RWPE2 (cell line): Measurements from ENCODE around the gene SNRPA.

ENCODE experiments used
- ATAC-seq: fragments of 200-7000 bp; cut with Tn5 transposase; 3 replicates; pipeline ENCODE4 v1.9.1; 2021; ENCODE audit warnings: low read depth
- DNase-seq: peaks from one replicate; pipeline ENCODE4 v3.0.0-alpha.2; 2020; ENCODE audit warnings: low spot score
- H3K27ac ChIP-seq: fragments of 450-650 bp; 2 replicates; pipeline ENCODE4 v1.5.1; 2017; ENCODE audit warnings: mild to moderate bottlenecking; ENCODE audit not compliant: poor library complexity, severe bottlenecking
- H3K27me3 ChIP-seq: fragments of 250-450 bp; sonication (Bioruptor Pico); 2 replicates; pipeline ENCODE4 v1.5.1; 2021; ENCODE audit warnings: mild to moderate bottlenecking, moderate library complexity; ENCODE audit not compliant: insufficient read depth, poor library complexity, severe bottlenecking
- H3K36me3 ChIP-seq: fragments of 250-450 bp; sonication (Bioruptor Pico); 2 replicates; pipeline ENCODE4 v1.5.1; 2020; ENCODE audit warnings: low read depth, mild to moderate bottlenecking, moderate library complexity
- H3K4me1 ChIP-seq: fragments of 250-450 bp; sonication (Bioruptor Pico); 2 replicates; pipeline ENCODE4 v1.5.1; 2021; ENCODE audit warnings: mild to moderate bottlenecking, moderate library complexity; ENCODE audit not compliant: insufficient read depth, poor library complexity, severe bottlenecking
- H3K4me3 ChIP-seq: fragments of 250-450 bp; sonication (Bioruptor Pico); 2 replicates; pipeline ENCODE4 v1.5.1; 2021; ENCODE audit warnings: mild to moderate bottlenecking, moderate library complexity; ENCODE audit not compliant: severe bottlenecking
- H3K9me3 ChIP-seq: fragments of 250-450 bp; sonication (Bioruptor Pico); 2 replicates; pipeline ENCODE4 v1.5.1; 2021; ENCODE audit warnings: mild to moderate bottlenecking, moderate library complexity; ENCODE audit not compliant: severe bottlenecking
- TF ChIP-seq, protein P1 (sequence below): fragments of 450-650 bp; IDR thresholded peaks from one replicate; pipeline ENCODE4 v1.5.1; 2017; ENCODE audit warnings: mild to moderate bottlenecking, moderate library complexity; ENCODE audit not compliant: poor library complexity, severe bottlenecking

The SNRPA gene

GRCh38 chr19:40717325-40717879 is 33.6 kb upstream of the SNRPA start:
- no peak for ATAC-seq
- H3K4me1 ChIP-seq: peaks cover 28% of the 10 kb centered on the region
- no peak for DNase-seq
- H3K27me3 ChIP-seq: no peaks in the 10 kb centered on the region
- H3K36me3 ChIP-seq: peaks cover 41% of the 10 kb centered on the region
- TF ChIP-seq, protein P1, sequence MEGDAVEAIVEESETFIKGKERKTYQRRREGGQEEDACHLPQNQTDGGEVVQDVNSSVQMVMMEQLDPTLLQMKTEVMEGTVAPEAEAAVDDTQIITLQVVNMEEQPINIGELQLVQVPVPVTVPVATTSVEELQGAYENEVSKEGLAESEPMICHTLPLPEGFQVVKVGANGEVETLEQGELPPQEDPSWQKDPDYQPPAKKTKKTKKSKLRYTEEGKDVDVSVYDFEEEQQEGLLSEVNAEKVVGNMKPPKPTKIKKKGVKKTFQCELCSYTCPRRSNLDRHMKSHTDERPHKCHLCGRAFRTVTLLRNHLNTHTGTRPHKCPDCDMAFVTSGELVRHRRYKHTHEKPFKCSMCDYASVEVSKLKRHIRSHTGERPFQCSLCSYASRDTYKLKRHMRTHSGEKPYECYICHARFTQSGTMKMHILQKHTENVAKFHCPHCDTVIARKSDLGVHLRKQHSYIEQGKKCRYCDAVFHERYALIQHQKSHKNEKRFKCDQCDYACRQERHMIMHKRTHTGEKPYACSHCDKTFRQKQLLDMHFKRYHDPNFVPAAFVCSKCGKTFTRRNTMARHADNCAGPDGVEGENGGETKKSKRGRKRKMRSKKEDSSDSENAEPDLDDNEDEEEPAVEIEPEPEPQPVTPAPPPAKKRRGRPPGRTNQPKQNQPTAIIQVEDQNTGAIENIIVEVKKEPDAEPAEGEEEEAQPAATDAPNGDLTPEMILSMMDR: no peak
- no peaks in the 10 kb centered on the region for H3K9me3 ChIP-seq
- H3K27ac ChIP-seq: peak overlapping the region; percentile 98
- peak overlapping the region; percentile 85 for H3K4me3 ChIP-seq

DNA sequence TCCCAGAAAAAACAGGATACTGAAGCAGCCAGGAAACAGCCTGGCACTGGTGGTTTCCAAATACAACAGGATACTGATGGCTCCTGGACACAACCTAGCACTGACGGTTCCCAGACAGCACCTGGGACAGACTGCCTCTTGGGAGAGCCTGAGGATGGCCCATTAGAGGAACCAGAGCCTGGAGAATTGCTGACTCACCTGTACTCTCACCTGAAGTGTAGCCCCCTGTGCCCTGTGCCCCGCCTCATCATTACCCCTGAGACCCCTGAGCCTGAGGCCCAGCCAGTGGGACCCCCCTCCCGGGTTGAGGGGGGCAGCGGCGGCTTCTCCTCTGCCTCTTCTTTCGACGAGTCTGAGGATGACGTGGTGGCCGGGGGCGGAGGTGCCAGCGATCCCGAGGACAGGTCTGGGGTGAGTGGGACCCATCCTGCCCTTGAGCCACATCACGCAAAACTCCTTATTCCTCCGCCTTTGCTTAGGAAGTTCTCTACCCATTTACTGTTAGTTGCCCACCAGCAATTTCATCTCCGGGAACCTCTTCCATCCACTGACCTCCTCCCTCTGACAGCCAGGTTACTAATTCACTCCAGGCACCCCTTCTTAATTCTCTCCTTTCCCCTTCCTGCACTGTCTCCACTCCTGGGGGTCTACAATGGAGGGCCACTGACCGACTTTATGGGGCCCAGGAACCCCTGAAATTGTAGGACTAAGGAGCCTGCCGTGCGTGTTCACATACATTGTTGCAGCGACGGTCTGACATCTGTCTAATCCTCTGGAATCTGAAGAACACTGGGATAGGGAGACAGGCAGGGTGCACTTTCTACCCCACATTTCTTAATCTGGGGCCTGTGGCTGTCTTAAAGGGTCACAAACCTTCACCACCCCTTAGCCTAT is 32.9 kb upstream of the SNRPA start:
- H3K27ac ChIP-seq: peak overlapping the region; percentile 98
- H3K4me3 ChIP-seq: peak overlapping the region; percentile 85
- no peaks in the 10 kb centered on the region for H3K9me3 ChIP-seq
- peaks cover 31% of the 10 kb centered on the region for H3K4me1 ChIP-seq
- ATAC-seq (no peak), DNase-seq (no peak)
- H3K36me3 ChIP-seq: peaks cover 44% of the 10 kb centered on the region
- H3K27me3 ChIP-seq: no peaks in the 10 kb centered on the region
- TF ChIP-seq, protein P1: no peak

DNA sequence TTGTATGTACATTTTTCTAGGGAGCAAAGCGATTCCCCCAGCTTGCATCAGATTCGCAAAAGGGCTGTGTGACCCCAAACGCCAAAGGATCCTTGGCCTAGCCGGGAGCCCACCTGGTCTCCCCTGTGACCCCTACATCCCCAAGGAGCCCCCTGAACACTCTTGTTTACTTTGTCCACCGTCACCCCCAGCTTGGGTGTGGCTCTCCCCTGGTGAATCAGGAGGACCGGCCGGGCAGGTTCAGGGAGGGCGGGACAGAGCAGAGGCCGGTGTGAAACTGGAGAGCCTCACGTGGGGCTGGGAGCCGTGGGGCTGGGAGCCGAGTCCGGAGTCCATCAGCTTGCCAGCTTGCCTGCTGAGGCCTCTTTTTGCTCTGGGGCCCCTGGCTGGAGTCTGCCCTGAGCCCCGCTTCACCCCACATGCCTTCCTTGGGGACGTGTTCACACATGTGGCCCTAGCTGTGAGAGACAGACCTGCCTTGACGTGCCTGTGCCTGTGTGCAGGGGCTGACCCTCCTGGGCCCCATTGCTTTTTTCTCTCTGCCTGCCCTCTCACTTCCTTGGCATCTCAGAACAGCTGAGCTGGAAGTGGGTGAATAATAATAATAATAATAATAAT is 32.1 kb upstream of the SNRPA start:
- DNase-seq: peak; percentile 95
- Histone ChIP-seq H3K27ac (peak overlapping the region; percentile 98), H3K9me3 (no peaks in the 10 kb centered on the region), H3K4me1 (peaks cover 31% of the 10 kb centered on the region), H3K27me3 (no peaks in the 10 kb centered on the region), H3K36me3 (peaks cover 51% of the 10 kb centered on the region), H3K4me3 (peak overlapping the region; percentile 85)
- ATAC-seq: peak; percentile 33
- TF ChIP-seq, protein P1: no peak

DNA sequence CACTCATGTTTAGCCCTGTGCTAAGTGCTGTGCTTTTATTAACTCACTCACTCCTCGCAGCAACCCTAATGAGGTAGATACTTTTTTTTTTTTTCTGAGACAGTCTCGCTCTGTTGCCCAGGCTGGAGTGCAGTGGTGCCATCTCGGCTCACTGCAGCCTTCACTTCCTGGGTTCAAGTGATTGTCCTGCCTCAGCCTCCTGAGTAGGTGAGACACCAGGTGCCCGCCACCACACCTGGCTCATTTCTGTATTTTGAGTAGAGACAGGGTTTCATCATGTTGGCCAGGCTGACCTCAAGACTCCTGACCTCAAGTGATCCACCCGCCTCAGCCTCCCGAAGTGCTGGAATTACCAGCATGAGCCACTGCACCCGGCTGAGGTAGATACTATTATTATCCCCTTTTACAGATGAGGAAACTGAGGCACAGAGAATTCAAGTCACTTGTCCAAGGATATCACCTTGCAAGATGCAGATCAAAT is 31.5 kb upstream of the SNRPA start:
- Histone ChIP-seq H3K27me3 (no peaks in the 10 kb centered on the region), H3K36me3 (peaks cover 57% of the 10 kb centered on the region), H3K27ac (peak overlapping the region; percentile 98), H3K4me3 (peak overlapping the region; percentile 85), H3K9me3 (no peaks in the 10 kb centered on the region), H3K4me1 (peaks cover 31% of the 10 kb centered on the region)
- DNase-seq: no peak
- TF ChIP-seq, protein P1: no peak
- ATAC-seq: no peak
